Endothelial cell of hepatic sinusoid (primary cell): ENCODE measurements around the gene LYST.
"Not testable (repeated sequence)": the region's sequence is repeated elsewhere in the genome, so short reads cannot be mapped to it uniquely, and the experiment has no call there.

Experiments used
- in situ Hi-C: cut with HindIII; loops from 2 replicates; pipeline ENCODE4 v1.10.0; 2017; ENCODE audit warnings: low sequenced_read_pairs

Gene LYST

GRCh38 chr1:235863699-235864093, 3.0 kb downstream of the LYST start:
- in situ Hi-C loops = no loop called here

GRCh38 chr1:235861857-235862256, 4.8 kb downstream of the LYST start:
- in situ Hi-C loops = no loop called here

- in situ Hi-C loops = no loop called here
These were observed 5.9 kb downstream of the LYST start for GRCh38 chr1:235860829-235861228.

GRCh38 chr1:235859789-235860188, 6.9 kb downstream of the LYST start:
- in situ Hi-C loops = loop anchor here (5.0 kb wide), 1 partner anchor 87 kb away; no protein-coding TSS in a partner anchor

GRCh38 chr1:235858766-235859165, 7.9 kb downstream of the LYST start:
- in situ Hi-C loops = loop anchor here (5.0 kb wide), 1 partner anchor 86 kb away; no protein-coding TSS in a partner anchor

- in situ Hi-C loops = loop anchor here (5.0 kb wide), 1 partner anchor 85 kb away; no protein-coding TSS in a partner anchor
These were observed 8.9 kb downstream of the LYST start for GRCh38 chr1:235857756-235858155.

GRCh38 chr1:235855811-235856429, 10.8 kb downstream of the LYST start:
- in situ Hi-C loops = loop anchor here (5.0 kb wide), 1 partner anchor 84 kb away; no protein-coding TSS in a partner anchor

GRCh38 chr1:235854347-235854746, 12.4 kb downstream of the LYST start:
- in situ Hi-C loops = no loop called here

GRCh38 chr1:235853653-235854052, 13.1 kb downstream of the LYST start:
- in situ Hi-C loops = no loop called here

GRCh38 chr1:235852887-235853286, 13.8 kb downstream of the LYST start:
- in situ Hi-C loops = no loop called here

GRCh38 chr1:235851939-235852338, 14.8 kb downstream of the LYST start:
- in situ Hi-C loops = no loop called here

GRCh38 chr1:235848251-235848650, 18.5 kb downstream of the LYST start:
- in situ Hi-C loops = not testable (repeated sequence)

- in situ Hi-C loops = not testable (repeated sequence)
These were observed 21.0 kb downstream of the LYST start for GRCh38 chr1:235845656-235846107.

GRCh38 chr1:235844776-235845175, 21.9 kb downstream of the LYST start:
- in situ Hi-C loops = loop anchor here (5.0 kb wide), 2 partner anchors 88 to 128 kb away; no protein-coding TSS in a partner anchor

GRCh38 chr1:235843461-235843961, 23.2 kb downstream of the LYST start:
- in situ Hi-C loops = loop anchor here (5.0 kb wide), 2 partner anchors 89 to 129 kb away; no protein-coding TSS in a partner anchor

- in situ Hi-C loops = loop anchor here (5.0 kb wide), 2 partner anchors 90 to 130 kb away; no protein-coding TSS in a partner anchor
These were observed 24.7 kb downstream of the LYST start for GRCh38 chr1:235841938-235842545.

- in situ Hi-C loops = no loop called here
These were observed 28.7 kb downstream of the LYST start for GRCh38 chr1:235838021-235838420.

GRCh38 chr1:235835226-235835625, 31.5 kb downstream of the LYST start:
- in situ Hi-C loops = no loop called here

- in situ Hi-C loops = no loop called here
These were observed 32.1 kb downstream of the LYST start for GRCh38 chr1:235834620-235835019.

GRCh38 chr1:235832011-235832410, 34.7 kb downstream of the LYST start:
- in situ Hi-C loops = no loop called here

- in situ Hi-C loops = no loop called here
These were observed 35.6 kb downstream of the LYST start for GRCh38 chr1:235831148-235831547.
